ENCODE results near the gene PXMP2. TPM values are rescaled to one million over a fixed set of nuclear protein-coding genes. Genes with fewer than 3 reads are reported as not detected.

PXMP2 gene
- total and polyA plus RNA-seq, 5 donors, result 21.6 to 40.1 (median 36.8) TPM

DNA sequence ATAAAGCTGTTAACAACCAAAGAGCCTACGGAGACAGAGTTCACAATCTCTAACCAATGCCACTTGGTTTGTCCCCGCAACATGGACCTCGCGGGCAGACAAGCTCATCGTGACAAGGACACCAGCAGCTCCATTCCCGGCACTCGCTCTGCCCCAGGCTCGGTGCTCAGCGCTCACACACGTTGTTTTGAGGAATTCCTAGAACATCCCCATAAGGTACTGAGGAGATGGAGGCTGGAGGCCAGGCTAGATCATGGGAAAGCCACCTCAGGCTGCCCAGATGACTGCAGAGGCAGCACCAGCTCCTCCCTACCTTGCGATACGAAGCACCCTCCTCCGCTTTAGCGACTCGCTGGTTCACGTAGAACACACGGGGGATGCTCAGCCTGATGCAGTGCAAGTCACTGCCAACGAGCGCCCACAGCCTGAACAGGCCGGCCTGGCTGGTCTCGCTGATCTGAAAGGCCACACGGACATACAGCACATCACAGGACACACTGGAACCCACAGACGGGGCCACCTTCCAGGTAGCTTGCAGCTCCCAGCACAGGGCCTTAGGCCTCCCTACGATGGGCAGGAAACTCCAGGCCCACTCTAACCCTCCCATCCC, 38.7 kb upstream of the PXMP2 start:
- DNase-seq (no peak), ATAC-seq (peak in 1 of 2 donors; percentile 16)
- intact Hi-C loops (cut with DNase I), result no loop called here
- no peaks in the 10 kb centered on the region for H3K9me3 ChIP-seq (ENCODE audit: control insufficient read depth, low read length)
- H3K27me3 ChIP-seq (ENCODE audit: control insufficient read depth, insufficient read depth), result no peaks in the 10 kb centered on the region
- H3K27ac ChIP-seq (ENCODE audit: low read length), result no peak overlapping the region
- no peak overlapping the region for H3K4me3 ChIP-seq (ENCODE audit: low read length)
- 94% methylated on average over 24 of the region's 24 CpGs for WGBS
- no peaks in the 10 kb centered on the region for H3K4me1 ChIP-seq (ENCODE audit: control insufficient read depth, insufficient read depth, low read length)

DNA sequence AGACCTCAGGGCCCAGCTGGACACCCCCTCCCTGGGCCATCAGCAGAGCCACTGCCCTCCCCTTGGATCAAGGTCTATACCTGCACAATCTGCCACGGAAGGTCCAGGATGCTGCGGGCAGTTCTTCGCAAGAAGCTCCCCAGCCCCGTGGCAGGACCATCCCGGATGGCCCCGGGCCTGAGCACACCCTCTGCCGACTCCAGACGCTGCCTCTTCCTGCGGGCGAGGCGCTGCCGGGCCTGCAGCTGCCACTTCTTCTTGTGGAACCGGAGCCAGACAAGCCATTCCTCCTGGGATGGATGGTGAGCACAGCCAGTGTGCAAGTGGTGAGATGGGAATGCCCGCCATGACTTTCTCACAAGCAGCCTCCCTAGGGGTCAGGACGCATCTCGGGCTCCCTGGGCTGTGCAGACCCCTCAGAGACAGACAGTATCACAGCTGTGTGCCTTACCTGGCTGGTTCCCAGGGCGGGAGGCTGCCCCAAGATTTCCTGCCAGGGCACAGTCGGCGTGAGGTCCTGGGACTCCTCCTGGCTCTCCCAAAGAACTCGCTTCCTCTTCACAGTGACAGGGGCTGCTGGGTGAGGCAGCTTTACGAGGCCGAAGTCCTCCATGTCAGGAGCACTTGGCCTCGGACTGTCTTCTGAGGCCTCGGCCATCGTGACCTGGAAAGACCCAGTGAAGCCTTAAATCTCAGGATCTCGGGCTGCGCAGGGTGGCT, 38.0 kb upstream of the PXMP2 start:
- 95% methylated on average over 27 of the region's 27 CpGs for WGBS
- Histone ChIP-seq H3K27ac (ENCODE audit: low read length) (no peak overlapping the region), H3K4me1 (ENCODE audit: control insufficient read depth, insufficient read depth, low read length) (no peaks in the 10 kb centered on the region), H3K9me3 (ENCODE audit: control insufficient read depth, low read length) (no peaks in the 10 kb centered on the region), H3K27me3 (ENCODE audit: control insufficient read depth, insufficient read depth) (no peaks in the 10 kb centered on the region), H3K4me3 (ENCODE audit: low read length) (no peak overlapping the region)
- intact Hi-C loops (cut with DNase I), result no loop called here
- no peak for DNase-seq
- ATAC-seq, result peak in 1 of 2 donors; percentile 31

DNA sequence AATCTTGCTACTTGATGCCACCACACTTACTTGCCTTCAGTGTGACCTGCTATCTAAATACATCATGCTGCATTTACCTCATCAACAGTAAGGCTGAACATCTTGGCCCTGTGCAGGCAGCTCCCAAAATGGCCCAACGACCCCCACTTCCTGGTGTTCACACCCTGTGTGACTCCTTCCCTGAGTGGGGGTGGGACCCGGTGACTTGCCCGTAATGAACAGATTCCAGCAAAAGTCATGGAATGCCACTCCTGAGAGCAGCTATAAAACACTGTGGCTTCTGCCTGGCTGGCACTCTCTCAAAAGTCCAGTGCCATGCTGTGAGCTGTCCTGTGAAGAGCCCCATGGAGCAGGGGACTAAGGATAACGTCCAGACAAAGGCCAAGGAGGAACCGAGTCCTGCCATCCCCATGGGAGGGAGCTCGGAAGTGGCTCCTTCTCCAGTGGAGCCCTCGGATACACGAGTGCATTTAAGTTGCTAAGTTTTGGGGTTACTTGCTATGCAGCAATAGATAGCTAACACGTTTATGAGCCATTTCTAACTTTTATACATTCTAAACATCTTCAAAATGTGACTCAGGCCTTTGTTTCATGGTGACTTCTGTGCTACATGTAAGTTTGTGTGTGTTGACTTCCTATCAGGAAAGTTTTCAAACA, 35.8 kb upstream of the PXMP2 start:
- no peak for ATAC-seq
- H3K27me3 ChIP-seq (ENCODE audit: control insufficient read depth, insufficient read depth), result no peaks in the 10 kb centered on the region
- DNase-seq, result no peak
- H3K9me3 ChIP-seq (ENCODE audit: control insufficient read depth, low read length), result no peaks in the 10 kb centered on the region
- no peaks in the 10 kb centered on the region for H3K4me1 ChIP-seq (ENCODE audit: control insufficient read depth, insufficient read depth, low read length)
- no peak overlapping the region for H3K4me3 ChIP-seq (ENCODE audit: low read length)
- intact Hi-C loops (cut with DNase I), result no loop called here
- H3K27ac ChIP-seq (ENCODE audit: low read length), result no peak overlapping the region
- whole genome bisulfite sequencing, result 85% methylated on average over 9 of the region's 9 CpGs

- Histone ChIP-seq H3K9me3 (ENCODE audit: control insufficient read depth, low read length) (no peaks in the 10 kb centered on the region), H3K4me1 (ENCODE audit: control insufficient read depth, insufficient read depth, low read length) (no peaks in the 10 kb centered on the region), H3K27me3 (ENCODE audit: control insufficient read depth, insufficient read depth) (no peaks in the 10 kb centered on the region), H3K27ac (ENCODE audit: low read length) (no peak overlapping the region), H3K4me3 (ENCODE audit: low read length) (no peak overlapping the region)
- ATAC-seq, result no peak
- intact Hi-C loops (cut with DNase I), result no loop called here
- WGBS, result 88% methylated on average over 7 of the region's 7 CpGs
- no peak for DNase-seq
Observed at GRCh38 chr12:132653567-132654290, 33.7 kb upstream of the PXMP2 start.

GRCh38 chr12:132657004-132657727, 30.2 kb upstream of the PXMP2 start:
- H3K4me3 ChIP-seq (ENCODE audit: low read length), result no peak overlapping the region
- intact Hi-C loops (cut with DNase I), result no loop called here
- no peaks in the 10 kb centered on the region for H3K9me3 ChIP-seq (ENCODE audit: control insufficient read depth, low read length)
- H3K27me3 ChIP-seq (ENCODE audit: control insufficient read depth, insufficient read depth), result no peaks in the 10 kb centered on the region
- H3K27ac ChIP-seq (ENCODE audit: low read length), result no peak overlapping the region
- 95% methylated on average over 12 of the region's 12 CpGs for WGBS
- DNase-seq, result no peak
- ATAC-seq, result no peak
- no peaks in the 10 kb centered on the region for H3K4me1 ChIP-seq (ENCODE audit: control insufficient read depth, insufficient read depth, low read length)

- no peaks in the 10 kb centered on the region for H3K27me3 ChIP-seq (ENCODE audit: control insufficient read depth, insufficient read depth)
- WGBS, result 91% methylated on average over 32 of the region's 32 CpGs
- no peak for ATAC-seq
- intact Hi-C loops (cut with DNase I), result no loop called here
- H3K4me1 ChIP-seq (ENCODE audit: control insufficient read depth, insufficient read depth, low read length), result no peaks in the 10 kb centered on the region
- H3K27ac ChIP-seq (ENCODE audit: low read length), result no peak overlapping the region
- no peak for DNase-seq
- H3K9me3 ChIP-seq (ENCODE audit: control insufficient read depth, low read length), result no peaks in the 10 kb centered on the region
- no peak overlapping the region for H3K4me3 ChIP-seq (ENCODE audit: low read length)
Observed at GRCh38 chr12:132658149-132658894, 29.1 kb upstream of the PXMP2 start.

GRCh38 chr12:132659146-132659545, 28.2 kb upstream of the PXMP2 start:
- ATAC-seq, result no peak
- Histone ChIP-seq H3K27me3 (ENCODE audit: control insufficient read depth, insufficient read depth) (no peaks in the 10 kb centered on the region), H3K9me3 (ENCODE audit: control insufficient read depth, low read length) (no peaks in the 10 kb centered on the region), H3K27ac (ENCODE audit: low read length) (no peak overlapping the region), H3K4me1 (ENCODE audit: control insufficient read depth, insufficient read depth, low read length) (no peaks in the 10 kb centered on the region), H3K4me3 (ENCODE audit: low read length) (no peak overlapping the region)
- intact Hi-C loops (cut with DNase I), result no loop called here
- no peak for DNase-seq
- 97% methylated on average over 16 of the region's 16 CpGs for WGBS

GRCh38 chr12:132660052-132660451, 27.3 kb upstream of the PXMP2 start:
- H3K9me3 ChIP-seq (ENCODE audit: control insufficient read depth, low read length), result no peaks in the 10 kb centered on the region
- 67% methylated on average over 5 of the region's 5 CpGs for WGBS
- no peaks in the 10 kb centered on the region for H3K27me3 ChIP-seq (ENCODE audit: control insufficient read depth, insufficient read depth)
- ATAC-seq (no peak), DNase-seq (no peak)
- H3K27ac ChIP-seq (ENCODE audit: low read length), result no peak overlapping the region
- intact Hi-C loops (cut with DNase I), result no loop called here
- no peak overlapping the region for H3K4me3 ChIP-seq (ENCODE audit: low read length)
- H3K4me1 ChIP-seq (ENCODE audit: control insufficient read depth, insufficient read depth, low read length), result no peaks in the 10 kb centered on the region

DNA sequence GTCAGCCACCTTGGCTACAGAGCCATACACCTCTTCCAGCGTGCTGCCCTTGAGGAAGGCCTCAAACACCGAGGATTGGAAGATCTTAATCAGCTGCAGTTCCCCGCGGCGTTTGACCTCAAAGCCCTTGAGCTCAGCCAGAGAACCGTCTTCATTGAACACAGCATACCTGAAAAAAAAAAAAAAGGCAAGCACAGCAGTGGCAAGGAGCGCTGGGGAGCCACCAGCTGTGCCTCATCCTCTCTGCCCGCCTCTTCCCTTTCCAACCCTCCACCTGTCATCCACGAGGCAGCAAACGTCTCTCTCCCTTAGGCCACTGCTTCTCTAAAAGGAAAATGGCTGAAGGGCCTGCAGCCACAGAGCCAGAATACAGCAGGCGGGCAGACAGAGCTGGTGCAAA, 26.4 kb upstream of the PXMP2 start:
- DNase-seq, result no peak
- intact Hi-C loops (cut with DNase I), result no loop called here
- Histone ChIP-seq H3K4me1 (ENCODE audit: control insufficient read depth, insufficient read depth, low read length) (no peaks in the 10 kb centered on the region), H3K27me3 (ENCODE audit: control insufficient read depth, insufficient read depth) (no peaks in the 10 kb centered on the region), H3K27ac (ENCODE audit: low read length) (no peak overlapping the region), H3K9me3 (ENCODE audit: control insufficient read depth, low read length) (no peaks in the 10 kb centered on the region), H3K4me3 (ENCODE audit: low read length) (no peak overlapping the region)
- 85% methylated on average over 11 of the region's 11 CpGs for WGBS
- no peak for ATAC-seq

DNA sequence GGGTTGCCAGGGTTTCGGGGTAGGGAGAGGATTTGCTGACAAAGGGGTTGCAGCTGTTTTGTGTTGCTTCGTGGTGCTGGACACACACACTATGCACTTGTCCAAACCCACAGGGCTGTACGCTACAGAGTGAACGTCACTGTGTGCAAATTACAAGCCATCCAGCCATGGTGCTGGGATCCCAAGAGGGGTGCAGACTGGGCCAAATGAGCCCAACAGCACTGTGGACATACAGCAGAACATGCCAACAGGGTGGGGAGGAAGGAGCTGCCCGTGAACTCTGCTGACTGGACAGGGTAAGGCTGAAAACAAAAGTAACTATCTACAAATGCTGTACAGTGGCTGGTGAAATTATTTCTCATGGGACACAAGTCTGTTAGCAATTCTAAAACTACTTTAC, 25.4 kb upstream of the PXMP2 start:
- DNase-seq (peak in 2 of 3 donors; percentile 44 to 78), ATAC-seq (peak; percentile 64 to 85)
- intact Hi-C loops (cut with DNase I), result no loop called here
- H3K4me1 ChIP-seq (ENCODE audit: control insufficient read depth, insufficient read depth, low read length), result no peaks in the 10 kb centered on the region
- H3K4me3 ChIP-seq (ENCODE audit: low read length), result no peak overlapping the region
- H3K27ac ChIP-seq (ENCODE audit: low read length), result no peak overlapping the region
- H3K9me3 ChIP-seq (ENCODE audit: control insufficient read depth, low read length), result no peaks in the 10 kb centered on the region
- 67% methylated on average over 5 of the region's 5 CpGs for WGBS
- H3K27me3 ChIP-seq (ENCODE audit: control insufficient read depth, insufficient read depth), result no peaks in the 10 kb centered on the region

Data from right cardiac atrium (tissue), 5 donors.